GM18520 (cell line): Measurements from ENCODE around the gene MNDA.
"Not testable (repeated sequence)": the region's sequence is repeated elsewhere in the genome, so short reads cannot be mapped to it uniquely, and the experiment has no call there.

Source experiments
- ATAC-seq: cut with Tn5 transposase; IDR thresholded peaks from one replicate; pipeline ENCODE4 v1.9.1; 2021; ENCODE audit not compliant: unreplicated experiment

The MNDA gene

DNA sequence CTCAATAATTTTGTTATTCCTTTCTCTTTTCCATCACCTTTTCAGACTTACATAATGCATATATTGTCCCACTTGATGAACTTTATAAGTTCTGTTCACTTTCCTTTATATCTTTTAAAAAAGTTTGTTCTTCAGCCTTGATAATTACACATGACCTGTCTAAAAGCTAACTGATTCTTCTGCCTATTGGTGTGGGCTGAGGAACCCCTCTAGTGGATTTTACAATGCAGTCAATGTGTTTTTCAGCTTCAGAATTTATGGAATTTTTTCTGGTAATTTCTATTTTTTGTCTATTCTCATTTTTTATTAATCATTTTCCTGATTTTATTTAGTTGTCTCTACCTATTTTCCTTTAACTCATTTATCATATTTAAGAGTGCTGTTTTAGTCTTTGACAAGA lies 7.5 kb downstream of the MNDA start:
- no peak for ATAC-seq

DNA sequence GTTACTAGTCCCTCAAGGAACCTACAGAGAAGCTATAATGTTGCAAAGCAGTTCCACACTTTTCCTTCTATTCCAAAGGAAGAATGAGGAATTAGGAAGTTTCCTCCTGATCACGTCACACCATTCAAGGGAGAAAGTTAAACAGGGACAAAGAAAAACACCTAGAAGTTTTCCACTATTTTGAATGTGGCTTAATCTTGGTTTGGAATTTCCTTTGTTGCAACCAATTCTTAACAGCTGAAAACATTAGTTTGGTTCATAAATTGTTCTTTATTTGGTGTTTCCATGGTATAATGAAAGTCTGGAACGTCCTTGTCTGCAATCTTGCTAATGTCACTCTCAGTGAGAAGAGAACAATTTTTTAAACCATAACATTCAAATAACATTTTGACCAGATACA lies 8.4 kb downstream of the MNDA start:
- no peak for ATAC-seq

DNA sequence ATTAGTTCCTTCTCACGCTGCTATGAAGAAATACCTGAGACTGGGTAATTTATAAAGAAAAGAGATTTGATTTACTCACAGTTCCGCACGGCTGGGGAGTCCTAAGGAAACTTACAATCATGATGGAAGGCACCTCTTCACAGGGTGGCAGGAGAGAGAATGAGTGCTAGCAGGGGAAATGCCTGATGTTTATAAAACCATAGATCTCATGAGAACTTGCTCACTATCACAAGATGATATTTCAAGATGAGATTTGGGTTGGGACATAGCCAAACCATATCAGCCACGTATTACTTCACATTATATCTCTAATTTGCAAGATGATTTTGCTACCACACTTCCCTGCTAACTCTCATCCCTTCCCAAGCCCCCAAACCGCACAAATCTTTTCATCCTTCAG lies 9.1 kb downstream of the MNDA start:
- ATAC-seq = no peak

DNA sequence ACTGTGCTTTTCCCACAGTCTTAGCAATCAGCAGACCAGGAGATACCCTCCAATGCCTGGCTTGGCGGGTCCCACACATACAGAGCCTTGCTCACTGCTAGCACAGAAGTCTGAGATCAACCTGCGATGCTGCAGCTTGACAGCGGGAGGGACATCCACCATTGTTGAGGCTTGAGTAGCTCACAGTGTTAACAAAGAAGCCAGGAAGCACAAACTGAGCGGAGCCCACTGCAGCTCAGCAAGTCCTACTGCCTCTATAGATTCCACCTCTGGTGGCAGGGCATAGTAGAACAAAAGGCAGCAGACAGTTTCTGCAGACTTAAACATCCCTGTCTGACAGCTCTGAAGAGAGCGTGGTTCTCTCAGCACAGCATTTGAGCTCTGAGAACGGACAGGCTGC lies 33.4 kb downstream of the MNDA start:
- ATAC-seq = no peak

DNA sequence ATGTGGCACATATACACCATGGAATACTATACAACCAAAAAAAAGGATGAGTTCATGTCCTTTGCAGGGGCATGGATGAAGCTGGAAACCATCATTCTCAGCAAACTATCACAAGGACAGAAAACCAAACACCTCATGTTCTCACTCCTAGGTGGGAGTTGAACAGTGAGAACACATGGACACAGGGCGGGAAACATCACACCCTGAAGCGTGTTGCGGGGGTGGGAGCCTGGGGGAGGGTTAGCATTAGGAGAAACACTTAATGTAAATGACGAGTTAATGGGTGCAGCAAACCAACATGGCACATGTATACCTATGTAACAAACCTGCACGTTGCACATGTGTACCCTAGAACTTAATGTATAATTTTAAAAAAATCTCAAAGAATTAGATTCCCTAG lies 39.3 kb downstream of the MNDA start:
- not testable (repeated sequence) for ATAC-seq

DNA sequence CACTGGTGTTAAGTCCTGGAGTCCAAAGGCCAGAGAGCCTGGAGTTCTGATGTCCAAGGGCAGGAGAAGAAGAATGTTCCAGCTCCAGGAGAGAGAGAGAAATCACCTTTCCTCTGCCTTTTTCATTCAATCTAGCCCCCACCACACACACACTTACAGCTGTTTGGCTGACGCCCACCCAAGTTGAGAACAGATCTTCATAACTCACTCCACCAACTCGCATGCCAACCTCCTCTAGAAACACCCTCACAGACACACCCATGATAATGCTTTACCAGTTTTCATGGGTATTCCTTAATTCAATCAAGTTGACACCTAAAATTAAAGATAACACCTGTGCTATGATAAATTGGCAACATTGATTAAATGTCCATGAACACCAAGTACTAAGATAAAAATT lies 42.0 kb downstream of the MNDA start:
- ATAC-seq = no peak

DNA sequence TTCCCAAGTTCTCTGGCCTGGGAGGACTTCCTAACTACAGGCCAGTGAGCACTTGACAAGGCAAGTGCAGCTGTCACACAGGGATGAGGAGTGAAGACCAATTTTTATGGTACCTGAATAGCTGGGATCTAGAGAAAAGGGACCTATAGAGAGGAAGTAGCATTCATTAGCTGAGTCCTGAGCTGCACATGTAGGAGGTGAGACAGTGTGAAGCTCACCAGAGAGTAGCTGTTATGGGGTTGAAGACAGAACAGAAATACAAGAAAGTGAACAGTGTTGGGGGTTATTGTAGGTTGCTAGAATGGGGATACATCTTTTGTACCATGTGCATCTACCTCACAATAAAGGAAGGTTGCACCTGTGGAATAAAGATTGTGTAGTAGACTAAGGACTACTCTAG lies 62.5 kb downstream of the MNDA start:
- no peak for ATAC-seq

DNA sequence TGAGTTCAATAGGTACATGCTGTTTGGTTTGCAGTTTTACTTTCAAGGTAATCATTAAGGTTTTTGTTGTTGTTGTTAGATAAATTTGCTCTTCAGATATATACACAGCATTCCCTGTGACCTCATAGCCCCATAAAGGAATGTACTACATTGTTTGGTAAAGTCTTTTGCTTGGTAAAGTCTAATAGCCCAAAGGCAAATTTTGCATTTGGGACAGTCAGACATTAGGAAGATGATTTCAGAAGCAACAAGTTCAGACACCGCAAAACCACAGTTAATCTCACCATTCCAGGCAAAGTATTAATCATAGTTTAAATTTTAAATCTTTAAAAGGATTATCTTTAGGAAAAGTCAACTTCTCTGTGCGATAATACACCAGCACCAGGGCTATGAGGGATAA lies 67.6 kb downstream of the MNDA start:
- no peak for ATAC-seq
